BE2C (cell line): ENCODE data around the gene PAPPA2.
"Not testable (repeated sequence)": the region's sequence is repeated elsewhere in the genome, so short reads cannot be mapped to it uniquely, and the experiment has no call there.

ENCODE experiments used
- DNase-seq: peaks from one replicate; pipeline ENCODE4 v3.0.0-alpha.2; 2020
- H3K27me3 ChIP-seq: fragments of 250-450 bp; sonication (Bioruptor Pico); 2 replicates; pipeline ENCODE4 v1.5.1; 2020; ENCODE audit warnings: mild to moderate bottlenecking
- H3K36me3 ChIP-seq: fragments of 250-450 bp; sonication (Bioruptor Pico); 2 replicates; pipeline ENCODE4 v1.5.1; 2020; ENCODE audit warnings: mild to moderate bottlenecking
- H3K4me1 ChIP-seq: fragments of 250-450 bp; sonication (Bioruptor Pico); 2 replicates; pipeline ENCODE4 v1.5.1; 2020
- H3K4me3 ChIP-seq: 2 replicates; pipeline ENCODE4 v1.5.1; 2011; ENCODE audit warnings: low read depth, low read length
- H3K9me3 ChIP-seq: fragments of 250-450 bp; sonication (Bioruptor Pico); 2 replicates; pipeline ENCODE4 v1.5.1; 2020
- TF ChIP-seq, protein P1 (sequence below): IDR thresholded peaks from 2 replicates; pipeline ENCODE4 v1.5.1; 2012; ENCODE audit warnings: mild to moderate bottlenecking, low read depth, low read length

The PAPPA2 gene

DNA sequence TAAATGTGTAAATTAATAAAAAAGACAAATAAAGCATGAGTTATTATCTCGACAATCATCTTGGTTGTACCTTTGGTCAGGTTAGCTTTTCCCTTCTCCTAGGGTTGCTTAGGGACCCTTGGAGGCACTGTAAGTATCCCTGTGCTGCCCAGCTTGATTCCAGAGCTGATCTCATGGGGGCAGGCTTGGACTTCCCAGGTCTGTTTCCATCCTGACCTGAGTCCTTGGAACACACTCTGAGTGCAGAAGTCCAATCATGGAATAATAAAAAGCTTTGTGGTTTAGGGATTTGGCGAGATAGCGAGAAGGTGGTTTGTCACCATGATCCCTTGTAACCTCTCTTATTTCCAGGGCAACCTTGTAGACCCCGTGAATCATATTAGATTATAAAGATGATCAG, 18.7 kb upstream of the PAPPA2 start:
- H3K9me3 ChIP-seq = no peaks in the 10 kb centered on the region
- TF ChIP-seq, protein P1, sequence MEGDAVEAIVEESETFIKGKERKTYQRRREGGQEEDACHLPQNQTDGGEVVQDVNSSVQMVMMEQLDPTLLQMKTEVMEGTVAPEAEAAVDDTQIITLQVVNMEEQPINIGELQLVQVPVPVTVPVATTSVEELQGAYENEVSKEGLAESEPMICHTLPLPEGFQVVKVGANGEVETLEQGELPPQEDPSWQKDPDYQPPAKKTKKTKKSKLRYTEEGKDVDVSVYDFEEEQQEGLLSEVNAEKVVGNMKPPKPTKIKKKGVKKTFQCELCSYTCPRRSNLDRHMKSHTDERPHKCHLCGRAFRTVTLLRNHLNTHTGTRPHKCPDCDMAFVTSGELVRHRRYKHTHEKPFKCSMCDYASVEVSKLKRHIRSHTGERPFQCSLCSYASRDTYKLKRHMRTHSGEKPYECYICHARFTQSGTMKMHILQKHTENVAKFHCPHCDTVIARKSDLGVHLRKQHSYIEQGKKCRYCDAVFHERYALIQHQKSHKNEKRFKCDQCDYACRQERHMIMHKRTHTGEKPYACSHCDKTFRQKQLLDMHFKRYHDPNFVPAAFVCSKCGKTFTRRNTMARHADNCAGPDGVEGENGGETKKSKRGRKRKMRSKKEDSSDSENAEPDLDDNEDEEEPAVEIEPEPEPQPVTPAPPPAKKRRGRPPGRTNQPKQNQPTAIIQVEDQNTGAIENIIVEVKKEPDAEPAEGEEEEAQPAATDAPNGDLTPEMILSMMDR = no peak
- H3K27me3 ChIP-seq = no peaks in the 10 kb centered on the region
- no peaks in the 10 kb centered on the region for H3K4me1 ChIP-seq
- no peak overlapping the region for H3K4me3 ChIP-seq
- H3K36me3 ChIP-seq = no peaks in the 10 kb centered on the region
- no peak for DNase-seq

DNA sequence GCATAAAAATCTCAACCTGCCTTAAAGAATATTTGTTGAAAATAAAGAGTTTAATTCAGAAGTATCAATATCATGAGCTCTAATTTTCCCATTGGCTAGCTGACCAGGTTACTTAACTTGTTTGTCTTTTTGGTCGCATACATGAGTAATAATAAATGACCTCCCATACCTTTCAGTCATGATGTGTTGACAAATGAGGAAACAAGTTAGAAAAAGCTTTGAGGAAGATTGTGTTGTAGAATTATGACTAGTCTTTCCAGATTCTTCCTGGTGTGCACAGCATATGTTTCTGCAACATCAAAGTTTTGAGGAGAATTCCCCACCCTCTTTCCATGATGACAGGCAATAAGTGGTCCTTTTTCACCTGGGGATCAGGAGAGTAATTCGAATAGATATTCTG, 17.6 kb upstream of the PAPPA2 start:
- TF ChIP-seq, protein P1 = no peak
- Histone ChIP-seq H3K4me1 (no peaks in the 10 kb centered on the region), H3K36me3 (no peaks in the 10 kb centered on the region), H3K4me3 (no peak overlapping the region), H3K27me3 (no peaks in the 10 kb centered on the region), H3K9me3 (no peaks in the 10 kb centered on the region)
- DNase-seq = no peak

- no peaks in the 10 kb centered on the region for H3K27me3 ChIP-seq
- no peak overlapping the region for H3K4me3 ChIP-seq
- no peaks in the 10 kb centered on the region for H3K9me3 ChIP-seq
- no peaks in the 10 kb centered on the region for H3K4me1 ChIP-seq
- H3K36me3 ChIP-seq = no peaks in the 10 kb centered on the region
- no peak for DNase-seq
- TF ChIP-seq, protein P1 = no peak
Observed at GRCh38 chr1:176448340-176448739, 14.6 kb upstream of the PAPPA2 start.

GRCh38 chr1:176450526-176450925, 12.4 kb upstream of the PAPPA2 start:
- no peaks in the 10 kb centered on the region for H3K36me3 ChIP-seq
- no peaks in the 10 kb centered on the region for H3K9me3 ChIP-seq
- H3K4me1 ChIP-seq = no peaks in the 10 kb centered on the region
- no peaks in the 10 kb centered on the region for H3K27me3 ChIP-seq
- TF ChIP-seq, protein P1 = no peak
- H3K4me3 ChIP-seq = no peak overlapping the region
- no peak for DNase-seq

DNA sequence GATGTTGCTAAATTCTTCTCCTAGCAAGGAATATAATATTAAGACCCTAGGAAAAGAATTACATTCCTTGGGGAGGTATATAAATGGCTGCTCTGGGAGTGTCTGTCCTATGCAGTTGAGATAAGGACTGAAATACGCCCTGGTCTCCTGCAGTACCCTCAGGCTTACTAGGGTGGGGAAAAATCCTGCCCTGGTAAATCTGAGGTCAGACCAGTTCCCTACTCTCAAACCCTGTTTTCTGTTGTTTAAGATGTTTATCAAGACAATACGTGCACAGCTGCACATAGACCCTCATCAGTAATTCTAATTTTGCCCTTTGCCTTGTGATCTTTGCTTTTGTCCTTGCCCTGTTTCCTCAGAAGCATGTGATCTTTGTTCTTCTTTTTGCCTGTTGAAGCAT, 11.2 kb upstream of the PAPPA2 start:
- H3K4me1 ChIP-seq, H3K4me3 ChIP-seq, H3K36me3 ChIP-seq, H3K9me3 ChIP-seq, H3K27me3 ChIP-seq, DNase-seq: not testable (repeated sequence)

DNA sequence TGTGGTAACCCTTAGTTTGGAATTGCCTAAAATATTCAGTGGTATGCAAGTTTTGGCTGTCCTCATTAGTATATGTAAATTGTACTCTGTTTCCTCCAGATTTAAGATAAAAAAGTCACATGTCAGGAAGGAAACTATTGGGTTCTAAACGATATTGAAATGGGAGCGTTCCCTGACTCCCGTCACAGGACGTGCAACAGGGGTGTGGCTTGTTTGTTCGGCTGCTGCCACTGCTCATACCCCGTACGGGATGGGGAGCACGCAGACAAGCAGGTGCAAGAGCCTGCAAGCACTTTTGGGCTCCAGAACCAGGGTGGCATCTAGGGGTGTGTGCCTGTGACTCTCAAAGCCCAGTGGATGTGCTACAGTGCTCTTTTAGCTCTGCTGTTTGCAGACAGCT, 6.2 kb upstream of the PAPPA2 start:
- no peaks in the 10 kb centered on the region for H3K27me3 ChIP-seq
- DNase-seq = no peak
- no peaks in the 10 kb centered on the region for H3K9me3 ChIP-seq
- H3K4me1 ChIP-seq = no peaks in the 10 kb centered on the region
- H3K36me3 ChIP-seq = no peaks in the 10 kb centered on the region
- TF ChIP-seq, protein P1 = no peak
- H3K4me3 ChIP-seq = no peak overlapping the region
